Measurements from ENCODE around the gene PRR14. TPM values are rescaled to one million over a fixed set of nuclear protein-coding genes. Genes with fewer than 3 reads are reported as not detected.
A peak's percentile ranks its signal among the peaks of the same experiment; 100 is the strongest.

Gene PRR14
- total and polyA plus RNA-seq, 10 of the 15 experiments (the other 5 are each of a cell fraction or from before 2014, with no cell fraction given), result 2.5 to 66.8 (median 19.2) TPM

DNA sequence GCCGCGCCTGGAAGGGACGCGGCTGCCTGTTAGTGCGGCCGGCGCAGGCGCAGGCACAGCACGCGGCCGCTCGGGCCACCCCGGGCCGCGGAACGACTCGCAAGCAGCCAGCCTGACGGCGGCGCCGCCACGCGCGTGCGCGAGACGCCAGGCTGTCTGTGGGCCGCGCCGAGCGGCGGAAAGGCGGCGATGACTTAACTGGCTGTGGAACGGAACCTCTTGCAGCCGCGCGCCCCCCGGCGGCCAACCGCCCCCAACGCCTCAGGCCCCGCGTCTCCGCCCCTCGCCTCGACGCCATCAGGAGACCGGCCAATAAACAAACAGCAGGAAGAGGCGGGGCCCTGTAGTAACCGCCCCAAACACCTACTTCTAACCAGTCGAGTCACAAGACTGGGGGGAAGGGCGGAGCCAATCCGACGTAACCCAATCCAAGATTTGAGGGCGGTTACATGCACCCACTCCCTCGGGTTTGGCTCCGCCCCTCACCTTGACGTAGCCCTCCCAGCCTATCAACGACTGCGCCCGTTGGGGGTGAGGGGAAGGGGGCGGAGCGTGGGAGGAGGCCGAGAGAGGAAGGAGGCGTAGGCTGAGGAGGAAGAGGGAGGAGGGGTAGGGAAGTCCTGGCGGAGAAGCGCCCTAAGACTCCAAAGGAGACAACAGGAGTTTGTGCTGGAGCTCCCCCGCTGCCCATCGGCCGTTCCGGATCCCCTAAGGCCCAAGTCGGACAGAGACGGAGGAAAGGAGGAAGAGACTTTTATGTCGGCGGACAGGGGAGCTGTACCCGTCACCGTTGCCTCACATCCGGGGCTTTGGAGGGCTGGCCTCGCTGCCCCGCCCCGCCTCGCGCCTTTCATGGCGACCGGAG, 7.3 kb downstream of the PRR14 start, which contains the start of gene FBRS (continued):
- TF ChIP-seq, protein P1, sequence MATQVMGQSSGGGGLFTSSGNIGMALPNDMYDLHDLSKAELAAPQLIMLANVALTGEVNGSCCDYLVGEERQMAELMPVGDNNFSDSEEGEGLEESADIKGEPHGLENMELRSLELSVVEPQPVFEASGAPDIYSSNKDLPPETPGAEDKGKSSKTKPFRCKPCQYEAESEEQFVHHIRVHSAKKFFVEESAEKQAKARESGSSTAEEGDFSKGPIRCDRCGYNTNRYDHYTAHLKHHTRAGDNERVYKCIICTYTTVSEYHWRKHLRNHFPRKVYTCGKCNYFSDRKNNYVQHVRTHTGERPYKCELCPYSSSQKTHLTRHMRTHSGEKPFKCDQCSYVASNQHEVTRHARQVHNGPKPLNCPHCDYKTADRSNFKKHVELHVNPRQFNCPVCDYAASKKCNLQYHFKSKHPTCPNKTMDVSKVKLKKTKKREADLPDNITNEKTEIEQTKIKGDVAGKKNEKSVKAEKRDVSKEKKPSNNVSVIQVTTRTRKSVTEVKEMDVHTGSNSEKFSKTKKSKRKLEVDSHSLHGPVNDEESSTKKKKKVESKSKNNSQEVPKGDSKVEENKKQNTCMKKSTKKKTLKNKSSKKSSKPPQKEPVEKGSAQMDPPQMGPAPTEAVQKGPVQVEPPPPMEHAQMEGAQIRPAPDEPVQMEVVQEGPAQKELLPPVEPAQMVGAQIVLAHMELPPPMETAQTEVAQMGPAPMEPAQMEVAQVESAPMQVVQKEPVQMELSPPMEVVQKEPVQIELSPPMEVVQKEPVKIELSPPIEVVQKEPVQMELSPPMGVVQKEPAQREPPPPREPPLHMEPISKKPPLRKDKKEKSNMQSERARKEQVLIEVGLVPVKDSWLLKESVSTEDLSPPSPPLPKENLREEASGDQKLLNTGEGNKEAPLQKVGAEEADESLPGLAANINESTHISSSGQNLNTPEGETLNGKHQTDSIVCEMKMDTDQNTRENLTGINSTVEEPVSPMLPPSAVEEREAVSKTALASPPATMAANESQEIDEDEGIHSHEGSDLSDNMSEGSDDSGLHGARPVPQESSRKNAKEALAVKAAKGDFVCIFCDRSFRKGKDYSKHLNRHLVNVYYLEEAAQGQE (IDR thresholded peaks at IDR 0.05; ENCODE audit: low read depth, low read length), result no peak
- TF ChIP-seq, protein P2, sequence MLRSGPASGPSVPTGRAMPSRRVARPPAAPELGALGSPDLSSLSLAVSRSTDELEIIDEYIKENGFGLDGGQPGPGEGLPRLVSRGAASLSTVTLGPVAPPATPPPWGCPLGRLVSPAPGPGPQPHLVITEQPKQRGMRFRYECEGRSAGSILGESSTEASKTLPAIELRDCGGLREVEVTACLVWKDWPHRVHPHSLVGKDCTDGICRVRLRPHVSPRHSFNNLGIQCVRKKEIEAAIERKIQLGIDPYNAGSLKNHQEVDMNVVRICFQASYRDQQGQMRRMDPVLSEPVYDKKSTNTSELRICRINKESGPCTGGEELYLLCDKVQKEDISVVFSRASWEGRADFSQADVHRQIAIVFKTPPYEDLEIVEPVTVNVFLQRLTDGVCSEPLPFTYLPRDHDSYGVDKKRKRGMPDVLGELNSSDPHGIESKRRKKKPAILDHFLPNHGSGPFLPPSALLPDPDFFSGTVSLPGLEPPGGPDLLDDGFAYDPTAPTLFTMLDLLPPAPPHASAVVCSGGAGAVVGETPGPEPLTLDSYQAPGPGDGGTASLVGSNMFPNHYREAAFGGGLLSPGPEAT (IDR thresholded peaks at IDR 0.05; ENCODE audit: low read depth), result no peak
- TF ChIP-seq, protein P3, sequence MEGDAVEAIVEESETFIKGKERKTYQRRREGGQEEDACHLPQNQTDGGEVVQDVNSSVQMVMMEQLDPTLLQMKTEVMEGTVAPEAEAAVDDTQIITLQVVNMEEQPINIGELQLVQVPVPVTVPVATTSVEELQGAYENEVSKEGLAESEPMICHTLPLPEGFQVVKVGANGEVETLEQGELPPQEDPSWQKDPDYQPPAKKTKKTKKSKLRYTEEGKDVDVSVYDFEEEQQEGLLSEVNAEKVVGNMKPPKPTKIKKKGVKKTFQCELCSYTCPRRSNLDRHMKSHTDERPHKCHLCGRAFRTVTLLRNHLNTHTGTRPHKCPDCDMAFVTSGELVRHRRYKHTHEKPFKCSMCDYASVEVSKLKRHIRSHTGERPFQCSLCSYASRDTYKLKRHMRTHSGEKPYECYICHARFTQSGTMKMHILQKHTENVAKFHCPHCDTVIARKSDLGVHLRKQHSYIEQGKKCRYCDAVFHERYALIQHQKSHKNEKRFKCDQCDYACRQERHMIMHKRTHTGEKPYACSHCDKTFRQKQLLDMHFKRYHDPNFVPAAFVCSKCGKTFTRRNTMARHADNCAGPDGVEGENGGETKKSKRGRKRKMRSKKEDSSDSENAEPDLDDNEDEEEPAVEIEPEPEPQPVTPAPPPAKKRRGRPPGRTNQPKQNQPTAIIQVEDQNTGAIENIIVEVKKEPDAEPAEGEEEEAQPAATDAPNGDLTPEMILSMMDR (IDR thresholded peaks at IDR 0.05 in 2 of 3, conservative IDR thresholded peaks at IDR 0.05 in 1 of 3; ENCODE audit: control insufficient read depth in 2 of 3, extremely low read depth in 1 of 3, insufficient read depth in 1 of 3, low read depth in 3 of 3, low read length in 3 of 3), result peak; percentile 72 to 99 (median 75); a peak in 5 of 6 replicates
- TF ChIP-seq RB1 (IDR thresholded peaks at IDR 0.05; ENCODE audit: borderline replicate concordance) (peak; percentile 85), MTA3 (IDR thresholded peaks at IDR 0.05; ENCODE audit: borderline replicate concordance, low read length) (no peak), TBL1XR1 (IDR thresholded peaks at IDR 0.05; ENCODE audit: low read depth, low read length) (no peak), FOXK2 (IDR thresholded peaks at IDR 0.05) (no peak), TCF7 (IDR thresholded peaks at IDR 0.05; ENCODE audit: borderline replicate concordance) (no peak), RFX5 (IDR thresholded peaks at IDR 0.05; ENCODE audit: low read depth, low read length) (peak; percentile 78; the same call in 1 of the 2 replicates), NFIC (IDR thresholded peaks at IDR 0.05; ENCODE audit: low read depth, low read length) (no peak), HDGF (IDR thresholded peaks at IDR 0.05) (peak; percentile 100)
- TF ChIP-seq, protein P4, sequence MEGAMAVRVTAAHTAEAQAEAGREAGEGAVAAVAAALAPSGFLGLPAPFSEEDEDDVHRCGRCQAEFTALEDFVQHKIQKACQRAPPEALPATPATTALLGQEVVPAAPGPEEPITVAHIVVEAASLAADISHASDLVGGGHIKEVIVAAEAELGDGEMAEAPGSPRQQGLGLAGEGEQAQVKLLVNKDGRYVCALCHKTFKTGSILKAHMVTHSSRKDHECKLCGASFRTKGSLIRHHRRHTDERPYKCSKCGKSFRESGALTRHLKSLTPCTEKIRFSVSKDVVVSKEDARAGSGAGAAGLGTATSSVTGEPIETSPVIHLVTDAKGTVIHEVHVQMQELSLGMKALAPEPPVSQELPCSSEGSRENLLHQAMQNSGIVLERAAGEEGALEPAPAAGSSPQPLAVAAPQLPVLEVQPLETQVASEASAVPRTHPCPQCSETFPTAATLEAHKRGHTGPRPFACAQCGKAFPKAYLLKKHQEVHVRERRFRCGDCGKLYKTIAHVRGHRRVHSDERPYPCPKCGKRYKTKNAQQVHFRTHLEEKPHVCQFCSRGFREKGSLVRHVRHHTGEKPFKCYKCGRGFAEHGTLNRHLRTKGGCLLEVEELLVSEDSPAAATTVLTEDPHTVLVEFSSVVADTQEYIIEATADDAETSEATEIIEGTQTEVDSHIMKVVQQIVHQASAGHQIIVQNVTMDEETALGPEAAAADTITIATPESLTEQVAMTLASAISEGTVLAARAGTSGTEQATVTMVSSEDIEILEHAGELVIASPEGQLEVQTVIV (IDR thresholded peaks at IDR 0.05; ENCODE audit: borderline replicate concordance, partially characterized antibody), result peak; percentile 48
- TF ChIP-seq, protein P5, sequence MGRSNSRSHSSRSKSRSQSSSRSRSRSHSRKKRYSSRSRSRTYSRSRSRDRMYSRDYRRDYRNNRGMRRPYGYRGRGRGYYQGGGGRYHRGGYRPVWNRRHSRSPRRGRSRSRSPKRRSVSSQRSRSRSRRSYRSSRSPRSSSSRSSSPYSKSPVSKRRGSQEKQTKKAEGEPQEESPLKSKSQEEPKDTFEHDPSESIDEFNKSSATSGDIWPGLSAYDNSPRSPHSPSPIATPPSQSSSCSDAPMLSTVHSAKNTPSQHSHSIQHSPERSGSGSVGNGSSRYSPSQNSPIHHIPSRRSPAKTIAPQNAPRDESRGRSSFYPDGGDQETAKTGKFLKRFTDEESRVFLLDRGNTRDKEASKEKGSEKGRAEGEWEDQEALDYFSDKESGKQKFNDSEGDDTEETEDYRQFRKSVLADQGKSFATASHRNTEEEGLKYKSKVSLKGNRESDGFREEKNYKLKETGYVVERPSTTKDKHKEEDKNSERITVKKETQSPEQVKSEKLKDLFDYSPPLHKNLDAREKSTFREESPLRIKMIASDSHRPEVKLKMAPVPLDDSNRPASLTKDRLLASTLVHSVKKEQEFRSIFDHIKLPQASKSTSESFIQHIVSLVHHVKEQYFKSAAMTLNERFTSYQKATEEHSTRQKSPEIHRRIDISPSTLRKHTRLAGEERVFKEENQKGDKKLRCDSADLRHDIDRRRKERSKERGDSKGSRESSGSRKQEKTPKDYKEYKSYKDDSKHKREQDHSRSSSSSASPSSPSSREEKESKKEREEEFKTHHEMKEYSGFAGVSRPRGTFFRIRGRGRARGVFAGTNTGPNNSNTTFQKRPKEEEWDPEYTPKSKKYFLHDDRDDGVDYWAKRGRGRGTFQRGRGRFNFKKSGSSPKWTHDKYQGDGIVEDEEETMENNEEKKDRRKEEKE (IDR thresholded peaks at IDR 0.05), result no peak; the same call in 1 of the 2 replicates
